GM19468 (cell line): ENCODE results near the gene INKA2.

Source experiments
- ATAC-seq: cut with Tn5 transposase; IDR thresholded peaks from one replicate; pipeline ENCODE4 v1.9.1; 2021; ENCODE audit warnings: mild to moderate bottlenecking, moderate library complexity, moderate number of reproducible peaks; ENCODE audit not compliant: unreplicated experiment; ENCODE audit errors: extremely low read depth

The INKA2 gene

GRCh38 chr1:111707906-111708305, 31.3 kb downstream of the INKA2 start:
- ATAC-seq = no peak

GRCh38 chr1:111706921-111707320, 32.3 kb downstream of the INKA2 start:
- ATAC-seq = no peak

- ATAC-seq = no peak
These were observed 33.4 kb downstream of the INKA2 start for GRCh38 chr1:111705841-111706240.

GRCh38 chr1:111704776-111705175, 34.4 kb downstream of the INKA2 start:
- ATAC-seq = no peak

GRCh38 chr1:111704240-111704639, 35.0 kb downstream of the INKA2 start:
- ATAC-seq = no peak

- no peak for ATAC-seq
These were observed 36.6 kb downstream of the INKA2 start for GRCh38 chr1:111702504-111703050.

- ATAC-seq = no peak
These were observed 39.9 kb downstream of the INKA2 start for GRCh38 chr1:111699268-111699667.

- no peak for ATAC-seq
These were observed 42.9 kb downstream of the INKA2 start for GRCh38 chr1:111696330-111696729.

GRCh38 chr1:111695801-111696200, 43.4 kb downstream of the INKA2 start:
- ATAC-seq = no peak

- ATAC-seq = no peak
These were observed 47.3 kb downstream of the INKA2 start for GRCh38 chr1:111691886-111692285.

GRCh38 chr1:111690306-111690617, 48.9 kb downstream of the INKA2 start:
- no peak for ATAC-seq
